ENCODE data around the gene NYAP1. TPM values are rescaled to one million over a fixed set of nuclear protein-coding genes. Genes with fewer than 3 reads are reported as not detected.
A peak's percentile ranks its signal among the peaks of the same experiment; 100 is the strongest.

The NYAP1 gene
- total and polyA plus RNA-seq, 8 donors, result 0.50 to 5.2 (median 3.0) TPM

DNA sequence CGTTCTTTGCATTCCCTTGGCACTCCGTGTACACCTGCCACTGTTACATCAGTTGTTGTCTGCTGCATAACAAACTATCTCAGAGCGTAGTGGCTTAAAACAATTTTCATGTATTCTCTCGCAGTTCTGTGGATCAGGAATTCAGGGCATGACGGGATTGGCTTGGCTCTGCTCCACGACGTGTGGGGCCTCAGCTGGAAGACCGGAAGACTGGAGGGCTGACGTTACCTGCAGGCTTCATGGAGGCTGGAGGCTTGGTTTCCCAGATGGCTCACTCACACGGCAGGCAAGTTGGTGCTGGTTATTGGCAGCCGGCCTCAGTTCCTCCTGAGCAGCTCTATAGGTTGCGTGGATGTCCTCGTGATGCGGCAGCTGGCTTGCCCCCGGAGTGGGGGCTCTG, 25.5 kb downstream of the NYAP1 start:
- peak in 1 of 4 donors; percentile 56 for DNase-seq
- no peak for ATAC-seq
- TF ChIP-seq, protein P1, sequence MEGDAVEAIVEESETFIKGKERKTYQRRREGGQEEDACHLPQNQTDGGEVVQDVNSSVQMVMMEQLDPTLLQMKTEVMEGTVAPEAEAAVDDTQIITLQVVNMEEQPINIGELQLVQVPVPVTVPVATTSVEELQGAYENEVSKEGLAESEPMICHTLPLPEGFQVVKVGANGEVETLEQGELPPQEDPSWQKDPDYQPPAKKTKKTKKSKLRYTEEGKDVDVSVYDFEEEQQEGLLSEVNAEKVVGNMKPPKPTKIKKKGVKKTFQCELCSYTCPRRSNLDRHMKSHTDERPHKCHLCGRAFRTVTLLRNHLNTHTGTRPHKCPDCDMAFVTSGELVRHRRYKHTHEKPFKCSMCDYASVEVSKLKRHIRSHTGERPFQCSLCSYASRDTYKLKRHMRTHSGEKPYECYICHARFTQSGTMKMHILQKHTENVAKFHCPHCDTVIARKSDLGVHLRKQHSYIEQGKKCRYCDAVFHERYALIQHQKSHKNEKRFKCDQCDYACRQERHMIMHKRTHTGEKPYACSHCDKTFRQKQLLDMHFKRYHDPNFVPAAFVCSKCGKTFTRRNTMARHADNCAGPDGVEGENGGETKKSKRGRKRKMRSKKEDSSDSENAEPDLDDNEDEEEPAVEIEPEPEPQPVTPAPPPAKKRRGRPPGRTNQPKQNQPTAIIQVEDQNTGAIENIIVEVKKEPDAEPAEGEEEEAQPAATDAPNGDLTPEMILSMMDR (IDR thresholded peaks at IDR 0.05), result no peak

DNA sequence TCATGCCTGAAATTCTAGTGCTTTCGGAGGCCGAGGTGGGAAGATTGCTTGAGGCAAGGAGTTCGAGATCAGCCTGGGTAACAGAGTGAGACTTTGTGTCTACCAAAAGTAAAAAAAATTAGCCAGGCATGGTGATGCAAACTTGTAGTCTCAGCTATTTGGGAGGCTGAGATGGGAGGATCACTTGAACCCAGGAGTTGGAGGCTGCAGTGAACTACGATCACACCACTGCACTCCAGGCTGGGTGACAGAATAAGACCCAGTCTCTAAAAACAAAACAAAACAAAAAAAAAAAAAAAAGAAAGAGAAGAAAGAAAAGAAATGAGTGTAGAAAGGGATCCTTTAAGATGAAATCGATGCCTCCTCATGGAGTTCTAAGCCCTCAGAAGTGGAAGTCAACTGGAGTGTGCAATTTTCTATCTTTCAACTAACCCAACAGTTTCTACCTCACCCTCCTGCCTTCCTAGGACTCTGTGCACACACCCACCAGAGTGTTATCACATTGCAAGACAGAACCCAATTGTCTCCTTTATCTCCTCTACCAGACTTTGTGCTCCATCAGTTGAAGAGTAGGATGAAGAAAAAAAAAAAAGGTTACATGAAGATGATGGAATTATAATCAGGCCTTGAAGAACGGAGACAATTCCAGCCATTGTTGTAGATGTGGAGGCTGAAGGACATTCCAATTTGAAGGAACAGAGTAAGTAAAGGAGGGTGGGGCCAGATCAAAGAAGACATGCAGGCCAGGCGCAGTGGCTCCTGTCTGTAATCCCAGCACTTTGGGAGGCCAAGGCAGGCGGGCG, 26.9 kb downstream of the NYAP1 start:
- no peaks in the 10 kb centered on the region for H3K27me3 ChIP-seq
- no peaks in the 10 kb centered on the region for H3K9me3 ChIP-seq
- ATAC-seq, result no peak
- no peaks in the 10 kb centered on the region for H3K36me3 ChIP-seq
- no peak overlapping the region for H3K27ac ChIP-seq
- intact Hi-C loops (cut with DNase I), result no loop called here
- peaks cover 0 to 1% of the 10 kb centered on the region in 2 donors for H3K4me1 ChIP-seq
- no peak overlapping the region for H3K4me3 ChIP-seq
- DNase-seq, result no peak
- TF ChIP-seq, protein P1 (IDR thresholded peaks at IDR 0.05), result no peak

More for the DNA sequence above, 25.5 kb downstream of the NYAP1 start:
- Histone ChIP-seq H3K9me3 (no peaks in the 10 kb centered on the region), H3K4me1 (no peaks in the 10 kb centered on the region), H3K36me3 (no peaks in the 10 kb centered on the region), H3K27me3 (no peaks in the 10 kb centered on the region), H3K27ac (no peak overlapping the region), H3K4me3 (no peak overlapping the region)
- intact Hi-C loops (cut with DNase I), result no loop called here

DNA sequence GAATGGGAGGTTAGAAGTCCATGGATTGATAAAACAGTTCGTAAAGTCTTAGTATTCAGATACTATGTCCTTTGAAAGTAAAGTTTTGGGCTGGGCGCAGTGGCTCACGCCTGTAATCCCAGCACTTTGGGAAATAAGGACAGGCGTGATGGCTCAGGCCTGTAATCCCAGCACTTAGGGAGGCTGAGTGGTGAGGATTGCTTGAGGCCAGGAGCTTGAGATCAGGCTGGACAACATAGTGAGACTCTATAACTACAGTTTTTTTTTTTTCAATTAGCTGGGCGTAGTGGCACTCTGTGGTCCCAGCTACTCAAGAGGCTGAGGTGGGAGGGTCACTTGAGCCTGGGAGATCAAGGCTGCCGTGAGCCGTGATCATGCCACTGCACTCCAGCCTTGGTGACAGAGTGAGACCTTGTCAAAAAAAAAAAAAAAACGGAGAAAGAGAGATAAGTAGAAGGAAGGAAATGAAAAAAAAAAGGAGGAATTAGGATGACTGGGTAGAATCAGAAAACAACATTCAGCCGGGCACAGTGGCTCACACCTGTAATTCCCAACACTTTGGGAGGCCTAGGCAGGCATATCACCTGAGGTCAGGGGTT, 29.6 kb downstream of the NYAP1 start:
- Histone ChIP-seq H3K36me3 (no peaks in the 10 kb centered on the region), H3K27me3 (no peaks in the 10 kb centered on the region), H3K27ac (no peak overlapping the region), H3K4me3 (no peak overlapping the region), H3K9me3 (no peaks in the 10 kb centered on the region), H3K4me1 (peaks cover 0 to 3% of the 10 kb centered on the region in 2 donors)
- intact Hi-C loops (cut with DNase I), result no loop called here
- no peak for ATAC-seq
- DNase-seq, result no peak
- TF ChIP-seq, protein P1 (IDR thresholded peaks at IDR 0.05), result no peak

DNA sequence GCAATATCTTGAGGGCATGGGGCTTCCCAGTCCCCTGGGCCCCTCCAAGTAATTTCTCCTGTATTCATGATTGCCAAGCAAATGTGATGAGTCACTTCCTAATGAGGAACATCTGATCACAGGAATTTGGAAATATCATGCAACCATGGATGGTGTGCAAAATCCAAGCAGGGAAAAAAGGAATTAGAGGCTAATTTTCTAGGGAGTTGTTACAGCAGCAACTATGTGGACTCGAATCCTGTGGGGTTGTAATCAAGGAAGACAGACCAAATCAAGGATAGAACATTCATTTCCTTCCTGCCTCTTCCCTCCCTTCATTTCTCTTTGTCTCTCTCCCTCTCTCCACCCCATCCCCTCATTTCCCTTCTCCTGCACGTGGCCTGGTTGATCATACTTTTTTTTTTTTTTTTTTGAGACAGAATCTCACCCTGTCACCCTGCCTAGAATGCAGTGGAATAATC, 31.4 kb downstream of the NYAP1 start:
- Histone ChIP-seq H3K4me1 (peaks cover 0 to 3% of the 10 kb centered on the region in 2 donors), H3K27ac (no peak overlapping the region), H3K27me3 (no peaks in the 10 kb centered on the region), H3K4me3 (no peak overlapping the region), H3K36me3 (no peaks in the 10 kb centered on the region), H3K9me3 (no peaks in the 10 kb centered on the region)
- ATAC-seq (no peak), DNase-seq (no peak)
- intact Hi-C loops (cut with DNase I), result no loop called here
- TF ChIP-seq, protein P1 (IDR thresholded peaks at IDR 0.05), result no peak

DNA sequence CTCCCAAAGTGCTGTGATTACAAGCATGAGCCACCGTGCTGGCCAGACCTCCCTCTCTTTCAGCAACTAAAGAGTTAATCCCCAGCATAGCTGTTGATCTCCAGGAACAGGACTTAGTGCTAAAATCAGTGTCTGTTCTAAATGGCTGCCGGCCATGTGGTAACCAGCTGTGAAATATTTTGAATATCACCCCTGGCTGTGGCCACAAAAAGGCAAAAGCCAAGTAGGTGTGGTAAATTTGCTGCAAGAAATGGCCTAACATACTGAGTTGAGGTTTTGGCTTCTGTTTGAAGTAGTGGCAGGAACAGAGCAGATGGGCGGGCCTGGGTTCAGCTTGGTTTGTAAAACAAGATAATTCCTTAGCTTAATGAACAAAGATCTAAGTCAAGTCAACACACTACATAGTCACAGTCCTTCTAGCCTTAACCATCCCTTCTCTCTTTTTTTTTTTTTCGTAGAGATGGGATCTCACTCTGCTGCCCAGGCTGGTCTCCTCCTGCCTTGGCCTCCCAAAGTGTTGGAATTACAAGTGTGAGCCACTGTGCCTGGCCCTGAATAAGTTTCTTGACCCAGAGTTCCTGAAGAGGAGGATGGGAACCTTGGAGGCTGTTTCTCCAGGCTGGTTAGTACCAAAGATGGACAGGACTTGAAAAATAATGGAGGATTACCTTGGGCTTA, 32.5 kb downstream of the NYAP1 start:
- Histone ChIP-seq H3K4me3 (no peak overlapping the region), H3K9me3 (no peaks in the 10 kb centered on the region), H3K36me3 (no peaks in the 10 kb centered on the region), H3K4me1 (peaks cover 0 to 3% of the 10 kb centered on the region in 2 donors), H3K27me3 (no peaks in the 10 kb centered on the region), H3K27ac (no peak overlapping the region)
- DNase-seq, result peak in 1 of 4 donors; percentile 41
- TF ChIP-seq, protein P1 (IDR thresholded peaks at IDR 0.05), result no peak
- intact Hi-C loops (cut with DNase I), result no loop called here
- ATAC-seq, result peak; percentile 70
